HG03442 (cell line): ENCODE measurements around the gene RACK1.
"Not testable (repeated sequence)": the region's sequence is repeated elsewhere in the genome, so short reads cannot be mapped to it uniquely, and the experiment has no call there.

Source experiments
- ATAC-seq: cut with Tn5 transposase; IDR thresholded peaks from one replicate; pipeline ENCODE4 v1.9.1; 2021; ENCODE audit warnings: mild to moderate bottlenecking, moderate library complexity; ENCODE audit not compliant: unreplicated experiment

RACK1 gene

DNA sequence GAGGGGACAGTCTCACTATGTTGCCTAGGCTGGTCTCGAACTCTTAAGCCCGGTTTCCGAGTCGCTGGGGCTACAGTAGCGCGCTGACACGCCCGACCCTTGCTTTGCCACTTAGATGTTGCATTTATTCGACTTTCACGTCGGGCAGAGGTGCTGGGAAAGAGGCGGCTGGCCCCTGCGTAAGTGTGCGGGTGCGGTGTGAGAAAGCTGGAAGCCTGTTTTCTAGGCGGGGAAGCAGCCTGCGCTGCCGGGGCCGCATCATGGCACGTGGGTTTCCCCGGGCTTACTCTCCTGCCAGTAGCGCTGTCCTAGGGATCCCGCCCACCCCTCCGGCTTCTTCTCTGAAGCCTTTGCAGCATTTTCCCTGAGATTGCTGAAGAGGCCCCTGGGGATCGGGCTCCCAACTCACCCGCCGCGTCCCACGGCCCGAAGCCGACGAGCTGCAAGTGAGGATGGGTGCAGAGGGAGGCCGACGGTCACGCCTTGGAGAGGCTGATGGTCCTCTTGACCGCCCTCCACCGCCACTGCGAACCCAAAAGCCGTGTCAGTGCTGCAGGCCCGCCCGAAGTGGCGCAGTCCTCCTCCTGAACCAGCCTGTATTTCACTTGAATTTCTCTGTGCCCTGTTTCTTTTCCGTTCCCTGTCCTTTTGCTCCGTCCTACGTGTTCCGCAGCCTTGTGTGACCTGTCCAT, 26.4 kb downstream of the RACK1 start:
- ATAC-seq: peak; percentile 24

DNA sequence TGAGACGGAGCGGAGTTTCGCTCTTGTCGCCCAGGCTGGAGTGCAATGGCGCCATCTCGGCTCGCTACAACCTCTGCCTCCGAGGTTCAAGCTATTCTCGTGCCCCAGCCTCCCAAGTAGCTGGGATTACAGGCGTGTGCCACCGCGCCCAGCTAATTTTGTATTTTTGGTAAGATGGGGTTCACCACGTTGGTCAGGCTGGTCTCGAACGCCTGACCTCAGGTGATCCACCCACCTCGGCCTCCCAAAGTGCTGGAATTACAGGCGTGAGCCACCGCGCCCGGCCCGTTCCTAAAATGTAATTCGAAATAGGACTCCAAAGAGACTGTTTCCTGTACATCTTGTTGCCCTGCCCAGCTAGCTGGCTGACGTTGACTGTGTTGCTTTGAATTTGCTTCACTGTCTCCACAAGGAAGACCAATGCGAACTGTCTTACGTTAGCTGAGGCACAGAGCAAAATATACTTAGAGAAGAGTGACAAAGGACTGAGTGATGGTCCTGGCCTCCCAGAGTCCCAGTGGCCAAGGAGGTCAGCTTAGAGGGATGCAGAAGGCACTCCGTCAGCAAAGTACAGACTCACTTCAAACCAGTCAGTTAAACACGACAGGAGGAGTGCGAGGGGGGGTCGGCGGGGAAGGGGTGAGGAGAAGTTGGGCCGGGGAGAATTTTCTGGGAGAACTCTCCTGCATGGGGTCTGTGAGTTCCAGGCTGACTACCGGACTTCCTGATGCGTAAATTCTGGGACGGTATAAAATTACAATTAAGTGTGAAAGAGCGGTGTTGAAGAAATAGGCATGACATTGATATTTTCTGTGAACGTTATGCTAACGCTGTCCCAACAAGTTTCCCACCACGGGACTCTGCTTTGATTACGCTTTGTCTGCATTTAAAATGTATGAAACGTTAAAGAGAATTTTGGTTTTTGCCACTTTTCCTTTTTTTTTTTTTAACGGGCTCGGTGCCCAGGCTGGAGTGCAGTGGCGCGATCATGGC, 27.4 kb downstream of the RACK1 start:
- no peak for ATAC-seq

DNA sequence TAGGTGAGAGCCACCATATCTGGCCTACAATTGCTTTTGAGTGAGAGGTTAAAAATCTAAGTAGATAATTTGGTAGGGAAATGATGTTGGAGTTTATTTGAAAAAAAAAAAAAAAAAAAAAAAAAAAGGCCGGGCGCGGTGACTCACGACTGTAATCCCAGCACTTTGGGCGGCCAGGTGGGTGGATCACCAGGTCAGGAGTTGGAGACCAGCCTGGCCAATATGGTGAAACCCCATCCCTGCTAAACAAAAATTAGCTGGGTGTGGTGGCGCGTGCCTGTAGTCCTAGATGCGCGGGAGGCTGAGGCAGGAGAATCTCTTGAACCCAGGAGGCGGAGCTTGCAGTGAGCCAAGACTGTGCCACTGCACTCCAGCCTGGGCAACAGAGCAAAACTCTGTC, 29.5 kb downstream of the RACK1 start:
- not testable (repeated sequence) for ATAC-seq

DNA sequence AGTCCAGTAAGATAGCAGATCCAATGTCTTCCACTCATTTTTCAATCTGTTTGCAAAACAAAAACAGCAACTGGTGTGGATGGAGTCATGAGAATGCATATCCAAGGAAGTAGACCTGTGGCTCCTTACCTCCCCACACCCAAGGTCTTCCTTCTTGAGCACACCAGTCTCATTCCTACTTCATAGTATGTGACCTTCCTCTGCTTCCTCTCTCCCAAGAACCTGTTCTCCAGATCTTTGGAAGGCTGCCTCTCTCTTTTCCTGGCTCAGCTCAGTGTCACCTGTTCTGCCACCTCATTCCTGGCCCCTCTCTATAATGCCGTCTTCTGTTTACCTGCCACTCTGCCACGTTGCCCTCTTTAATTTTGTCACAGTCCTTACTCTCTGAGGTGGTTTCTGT, 30.8 kb downstream of the RACK1 start:
- ATAC-seq: no peak

DNA sequence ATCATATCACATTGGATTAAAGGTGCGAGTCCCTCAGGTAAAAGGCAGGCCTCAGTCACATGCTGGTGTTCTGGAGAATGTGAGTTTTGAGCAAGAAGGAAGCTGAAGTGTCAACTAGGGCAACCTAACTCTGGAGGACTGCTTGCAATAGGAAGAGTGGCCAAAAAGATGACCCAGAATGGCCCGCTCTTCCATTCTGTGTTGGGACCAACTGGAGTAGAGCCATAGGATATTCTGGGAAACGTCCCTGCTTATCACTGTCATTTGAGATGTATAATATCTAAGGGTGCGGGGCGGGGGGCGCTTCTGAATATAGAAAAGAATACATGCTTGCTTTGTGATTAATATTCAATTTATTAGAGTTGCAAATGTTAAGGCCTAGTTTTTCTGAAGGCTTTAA, 31.6 kb downstream of the RACK1 start:
- no peak for ATAC-seq

DNA sequence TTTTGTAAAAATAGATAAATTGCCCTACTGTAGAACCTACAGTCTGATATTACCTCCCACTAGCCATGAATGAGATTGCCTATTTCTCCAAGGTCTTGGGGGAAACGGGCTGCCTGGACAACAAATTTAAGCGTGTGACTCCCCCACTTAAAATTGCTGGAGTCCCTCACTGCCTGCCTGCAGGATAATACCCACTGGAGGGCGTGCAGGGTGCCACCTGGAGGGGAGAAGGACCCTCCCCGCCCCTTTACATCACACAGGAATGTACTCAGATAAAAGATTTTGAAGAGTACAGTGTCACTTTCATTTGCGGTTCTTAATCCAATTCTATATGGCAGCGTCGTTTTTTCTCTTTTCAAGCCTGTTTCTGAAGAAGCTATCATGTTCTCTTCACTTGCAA, 32.5 kb downstream of the RACK1 start:
- ATAC-seq: no peak

DNA sequence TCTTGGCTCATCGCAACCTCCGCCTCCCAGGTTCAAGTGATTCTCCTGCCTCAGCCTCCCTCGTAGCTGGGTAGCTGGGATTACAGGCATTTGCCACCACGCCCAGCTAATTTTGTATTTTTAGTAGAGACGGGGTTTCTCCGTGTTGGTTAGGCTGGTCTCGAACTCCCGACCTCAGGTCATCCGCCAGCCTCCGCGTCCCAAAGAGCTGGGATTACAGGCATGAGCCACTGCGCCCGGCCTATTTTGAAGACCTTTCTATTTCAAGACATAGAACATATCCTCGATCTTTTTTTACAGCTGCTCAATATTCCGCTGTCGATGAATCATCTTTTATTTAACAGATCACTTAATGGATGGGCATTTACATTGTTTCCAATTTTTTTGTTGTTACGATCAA, 33.0 kb downstream of the RACK1 start:
- not testable (repeated sequence) for ATAC-seq

DNA sequence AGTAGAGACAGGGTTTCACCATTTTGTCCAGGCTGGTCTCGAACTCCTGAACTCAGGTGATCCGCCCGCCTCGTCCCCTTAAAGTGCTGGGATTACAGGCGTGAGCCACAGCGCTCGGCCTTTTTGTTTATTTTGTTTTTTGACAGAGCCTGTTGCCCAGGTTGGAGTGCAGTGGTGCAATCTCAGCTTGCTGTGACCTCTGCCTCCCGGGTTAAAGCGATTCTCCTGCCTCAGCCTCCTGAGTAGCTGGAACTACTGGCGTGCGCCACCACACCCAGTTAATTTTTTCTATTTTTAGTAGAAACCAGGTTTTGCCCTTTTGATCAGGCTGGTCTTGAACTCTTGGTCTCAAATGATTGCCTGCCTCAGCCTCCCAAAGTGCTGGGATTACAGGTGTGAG, 33.6 kb downstream of the RACK1 start:
- not testable (repeated sequence) for ATAC-seq

DNA sequence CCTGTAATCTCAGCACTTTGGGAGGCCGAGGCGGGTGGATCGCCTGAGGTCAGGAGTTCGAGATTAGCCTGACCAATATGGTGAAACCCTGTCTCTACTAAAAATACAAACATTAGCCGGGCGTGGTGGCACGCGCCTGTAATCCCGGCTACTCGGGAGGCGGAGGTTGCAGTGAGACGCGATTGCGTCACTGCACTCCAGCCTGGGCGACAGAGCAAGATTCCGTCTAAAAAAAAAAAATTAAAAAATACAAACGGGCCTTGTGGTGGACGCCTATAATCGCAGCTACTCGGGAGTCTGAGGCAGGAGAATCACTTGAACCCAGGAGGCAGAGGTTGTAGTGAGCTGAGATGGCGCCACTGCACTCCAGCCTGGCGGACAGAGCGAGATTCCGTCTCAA, 34.7 kb downstream of the RACK1 start:
- ATAC-seq: not testable (repeated sequence)

DNA sequence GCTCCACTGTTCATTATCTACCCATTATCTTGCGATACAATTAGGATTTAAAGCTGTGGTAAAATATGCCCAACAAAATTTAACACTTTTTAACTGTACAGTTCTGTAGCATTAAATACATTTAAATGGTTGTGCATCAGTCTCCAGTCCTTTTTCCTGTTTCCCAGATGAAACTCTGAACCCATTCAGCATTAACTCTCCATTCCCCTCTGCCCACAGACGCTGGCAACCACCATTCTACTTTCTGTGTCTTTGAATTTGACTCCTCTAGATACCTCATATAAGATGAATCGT, 35.8 kb downstream of the RACK1 start:
- ATAC-seq: no peak

DNA sequence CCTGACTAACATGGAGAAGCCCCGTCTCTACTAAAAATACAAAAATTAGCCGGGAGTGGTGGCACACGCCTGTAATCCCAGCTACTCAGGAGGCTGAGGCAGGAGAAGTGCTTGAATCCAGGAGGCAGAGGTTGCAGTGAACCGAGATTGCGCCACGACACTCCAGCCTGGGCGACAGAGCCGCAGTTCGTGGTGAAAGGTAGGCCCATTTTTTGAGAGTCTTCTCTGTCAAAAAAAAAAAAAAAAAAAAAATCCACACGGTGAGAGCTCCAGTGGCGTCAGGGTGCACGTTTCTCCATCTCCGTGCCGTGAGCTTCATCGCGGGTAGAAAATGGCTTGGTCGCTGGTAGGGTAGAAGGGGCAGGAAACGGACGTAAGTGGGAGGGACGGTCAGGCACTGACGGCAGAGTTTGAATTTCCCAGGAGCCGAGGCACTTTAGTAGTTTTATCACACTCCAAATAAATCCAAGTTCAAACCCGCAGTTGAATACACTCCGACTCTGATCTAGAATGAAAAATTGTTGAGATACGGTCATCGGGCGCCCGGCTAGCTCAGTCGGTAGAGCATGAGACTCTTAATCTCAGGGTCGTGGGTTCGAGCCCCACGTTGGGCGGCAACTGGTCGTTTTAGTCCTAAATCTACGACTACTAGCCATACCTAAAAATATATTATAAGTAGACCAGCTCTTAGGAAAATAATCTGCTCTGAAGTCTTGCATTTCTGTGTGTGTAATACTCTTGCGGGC, 36.3 kb downstream of the RACK1 start:
- peak; percentile 39 for ATAC-seq

DNA sequence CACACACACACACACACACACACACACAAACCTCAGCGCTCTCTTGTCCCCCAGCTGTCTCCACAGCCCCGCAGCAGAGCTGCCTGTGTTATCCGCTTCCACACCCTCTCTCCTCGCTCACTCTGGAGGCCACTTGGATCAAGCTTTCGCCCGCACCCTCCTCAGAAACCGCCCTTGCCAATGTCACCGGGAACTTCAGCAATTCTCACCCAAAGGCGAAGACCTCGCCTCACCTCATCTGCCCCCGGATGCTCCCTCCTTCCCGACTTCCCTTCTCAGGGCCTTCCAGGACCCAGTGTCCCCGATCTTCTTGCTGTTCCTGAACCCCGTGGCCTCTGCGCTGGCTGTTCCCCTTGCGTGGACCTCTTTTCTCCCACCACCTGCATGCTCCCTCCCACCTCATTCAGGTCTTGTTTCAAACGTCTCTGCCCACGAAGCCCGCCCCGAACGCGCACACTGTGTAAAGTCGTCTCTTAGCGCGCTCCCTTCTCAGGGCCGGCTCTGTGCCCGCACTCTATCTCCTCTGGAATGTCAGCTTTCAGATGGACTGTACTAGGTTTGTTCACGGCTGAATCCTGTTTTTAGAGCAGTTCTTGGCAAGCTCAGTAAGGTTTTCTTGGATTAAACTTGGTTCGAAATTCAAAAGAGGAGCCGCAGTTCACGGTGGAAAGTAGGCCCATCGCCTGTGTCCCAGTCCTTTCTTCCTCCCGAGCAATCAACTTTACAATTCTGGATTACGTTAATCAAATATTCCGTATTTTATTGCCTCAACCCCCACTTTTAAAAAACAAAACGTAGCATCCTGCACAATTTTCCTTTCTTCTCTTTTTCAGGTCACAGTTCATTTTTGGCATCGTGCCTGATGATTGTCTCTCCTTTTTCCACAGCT, 37.7 kb downstream of the RACK1 start:
- ATAC-seq: no peak

DNA sequence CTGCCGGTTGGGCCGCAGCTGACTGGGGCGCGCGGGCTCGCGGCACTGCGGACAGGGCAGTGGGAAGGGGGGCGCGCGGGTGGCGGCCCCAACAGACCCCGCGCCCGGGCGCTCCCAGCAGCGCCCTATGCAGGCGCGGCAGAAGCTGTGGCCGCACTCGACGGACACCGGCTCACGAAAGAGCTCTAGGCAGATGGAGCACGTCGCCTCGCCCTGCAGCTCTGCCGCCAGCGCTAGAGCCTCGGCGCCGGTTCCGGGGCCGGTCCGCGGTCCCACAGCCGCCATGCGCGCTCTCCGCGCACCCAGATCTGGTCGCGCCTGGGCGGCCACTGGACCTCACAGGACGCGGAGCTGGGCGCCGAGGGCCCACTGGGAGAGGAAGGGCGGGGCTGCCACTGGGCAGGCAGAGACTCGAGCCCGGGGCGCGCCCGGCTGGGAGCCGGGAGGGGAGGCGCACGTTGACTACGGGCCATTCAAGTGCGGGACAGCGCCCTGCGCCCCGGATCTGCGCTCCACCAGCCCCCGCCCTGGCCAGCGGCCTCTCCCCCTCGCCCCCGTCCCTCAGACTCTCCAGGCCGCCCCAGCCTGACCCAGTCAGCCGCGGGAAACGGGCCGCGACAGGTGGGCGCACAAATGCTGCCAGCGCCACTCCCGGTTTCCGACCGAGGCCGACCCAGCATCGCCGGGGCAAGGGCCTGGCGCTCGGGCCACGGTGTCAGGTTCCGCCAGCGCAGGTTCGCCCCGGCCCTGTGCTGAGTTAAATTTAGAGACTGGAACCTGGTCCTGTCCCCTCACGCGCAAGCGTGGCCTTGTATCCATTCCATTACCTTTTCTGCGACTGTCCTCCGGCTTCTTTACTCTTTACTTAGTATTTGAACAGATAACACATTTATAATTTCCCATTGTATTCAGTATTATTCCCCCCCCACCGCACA, 38.6 kb downstream of the RACK1 start, which contains the start of gene TRIM7:
TSS of gene TRIM7 (minus strand) at position 371 of the 935 bp plus-strand sequence. CDS start at position 285, 86 bp downstream.
- ATAC-seq: no peak

DNA sequence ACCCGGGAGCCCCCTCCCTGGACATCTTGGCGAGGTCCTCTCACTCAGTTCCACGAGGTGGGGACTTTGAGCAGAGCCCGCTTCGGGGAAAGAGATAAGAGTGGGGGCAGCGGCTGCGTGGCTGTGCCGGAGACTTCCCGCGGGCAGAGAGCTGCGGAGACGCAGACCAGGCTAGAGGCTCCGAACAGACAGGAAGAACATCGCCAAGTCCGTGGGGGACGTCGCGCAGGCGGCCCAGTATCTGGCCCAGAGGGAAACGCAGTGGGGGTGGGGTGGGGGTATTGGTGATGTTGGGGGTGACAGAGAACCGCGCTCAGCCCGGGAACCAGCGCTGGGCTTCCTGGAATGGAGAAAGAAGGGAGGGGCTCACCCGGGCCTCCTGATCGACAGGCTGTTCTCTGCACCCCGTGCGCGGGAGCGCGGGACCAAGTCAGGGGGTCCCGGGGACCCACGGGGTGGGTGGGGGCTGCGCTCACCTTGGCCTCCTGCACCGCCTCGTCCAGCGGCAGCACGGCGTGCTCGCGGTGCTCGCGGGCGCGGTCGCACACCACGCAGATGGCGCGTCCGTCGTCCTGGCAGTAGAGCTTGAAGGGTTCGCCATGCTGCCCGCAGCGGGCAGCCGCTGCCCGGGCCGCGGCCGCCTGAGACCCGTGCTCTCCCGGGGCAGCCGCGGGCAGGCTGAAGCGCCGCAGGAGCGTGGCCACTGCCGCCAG, 39.4 kb downstream of the RACK1 start:
- no peak for ATAC-seq

DNA sequence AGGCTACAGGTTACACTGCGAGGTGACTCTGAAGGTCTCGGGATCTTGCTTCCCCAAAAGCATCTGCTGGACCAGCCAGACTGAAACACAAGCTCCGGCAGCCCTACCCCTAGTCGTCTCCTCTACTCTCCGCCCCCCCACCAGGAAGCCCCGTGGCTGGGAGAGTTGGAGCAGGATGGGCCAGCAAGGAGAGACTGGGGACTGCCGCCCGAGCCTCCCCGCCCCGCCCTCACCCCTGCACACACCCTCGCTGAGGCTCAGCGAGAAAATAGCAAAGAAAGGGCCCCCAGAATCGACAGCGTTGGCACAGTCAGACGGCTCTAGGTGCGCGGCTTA, 40.0 kb downstream of the RACK1 start:
- no peak for ATAC-seq

DNA sequence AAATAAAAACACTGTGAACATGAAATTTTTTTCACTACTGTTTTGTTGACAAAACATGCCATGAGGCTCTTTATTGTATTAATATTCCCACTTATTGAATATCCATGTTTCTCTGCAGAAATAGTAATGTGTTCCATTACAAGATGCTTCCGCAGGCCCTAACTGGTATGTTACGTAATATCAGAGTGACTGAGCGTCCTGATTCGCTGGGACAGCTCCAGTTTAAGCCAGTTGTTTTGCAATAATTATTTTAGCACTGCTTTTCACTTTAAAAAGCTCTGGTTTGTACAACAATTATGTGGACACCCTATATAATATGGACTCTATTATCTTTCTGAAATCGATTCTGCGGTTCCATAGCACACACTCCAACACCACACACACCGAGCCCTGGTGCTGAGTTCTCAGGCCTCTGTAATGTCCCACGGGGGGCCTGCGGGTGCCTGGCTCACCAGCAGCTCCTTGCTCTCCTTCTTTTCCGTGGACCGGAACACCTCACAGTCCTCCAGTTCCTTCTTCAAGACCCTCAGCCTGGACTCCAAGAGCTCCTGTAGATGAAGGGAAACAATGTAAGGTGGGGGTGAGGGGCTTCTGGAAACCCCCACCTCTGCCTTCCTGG, 40.5 kb downstream of the RACK1 start:
- no peak for ATAC-seq

DNA sequence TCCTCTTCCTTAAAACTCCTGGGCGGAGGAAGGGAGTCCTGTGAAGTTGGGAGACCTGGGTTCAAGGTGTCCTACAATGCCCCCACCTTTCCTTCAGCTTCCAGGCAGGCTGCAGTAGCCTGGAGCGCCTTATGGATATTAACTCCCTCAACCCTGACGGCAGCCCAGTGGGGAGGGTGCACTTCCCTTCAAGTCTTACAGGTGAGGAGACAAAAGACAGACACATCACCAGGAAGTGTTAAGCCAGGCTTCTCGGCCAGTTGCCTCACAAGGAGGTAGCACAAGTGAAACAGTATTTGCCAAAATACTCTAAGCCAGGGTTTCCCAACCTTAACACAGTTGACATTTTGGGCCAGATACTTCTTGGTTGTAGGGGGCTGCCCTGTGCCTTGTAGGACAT, 42.9 kb downstream of the RACK1 start:
- ATAC-seq: no peak

DNA sequence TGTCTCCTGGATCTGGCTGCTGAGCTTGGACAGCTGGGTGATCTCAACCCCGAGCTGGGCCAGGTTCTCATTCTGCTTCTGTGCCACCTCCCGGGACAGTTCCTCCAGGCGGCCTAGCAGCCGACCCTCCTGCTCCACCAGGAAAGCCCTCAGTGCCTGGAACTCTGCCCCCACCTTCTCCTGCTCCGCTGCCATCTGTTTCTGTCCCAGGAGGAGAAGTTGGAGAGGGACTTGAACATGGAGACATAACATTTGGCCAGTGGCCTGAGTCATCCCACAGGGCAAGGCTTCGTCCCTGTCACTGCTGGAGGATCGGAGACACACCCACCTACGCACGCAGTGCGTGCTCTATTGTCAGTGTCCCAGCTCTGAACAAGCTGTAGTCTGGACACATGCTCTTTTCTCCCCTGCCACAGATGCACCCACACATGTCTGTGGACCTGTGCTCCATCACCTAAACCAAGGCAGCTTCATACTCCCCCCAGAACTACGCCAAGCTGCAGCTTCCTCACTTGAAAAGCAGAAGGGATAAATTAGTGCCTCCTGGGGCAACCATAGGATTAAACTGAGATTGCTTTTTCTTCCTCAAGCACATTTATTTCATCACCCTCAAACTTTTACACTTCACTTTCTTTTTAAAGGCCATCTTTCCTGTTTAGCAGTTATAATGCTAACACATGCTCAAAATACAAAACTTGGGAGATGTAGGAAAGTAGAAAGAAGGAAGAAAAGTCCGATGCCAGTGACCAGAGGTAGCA, 43.6 kb downstream of the RACK1 start:
- ATAC-seq: no peak
